ENCODE results near the gene DYNAP.

GRCh38 chr18:54611816-54612215, 20.8 kb downstream of the DYNAP start:
- TF ChIP-seq REST (IDR thresholded peaks at IDR 0.05; ENCODE audit: insufficient replicate concordance, low read depth), result no peak
- no peak for TF ChIP-seq CTCF (IDR thresholded peaks at IDR 0.05; ENCODE audit: insufficient read depth, low read length)
